Uterus (tissue), 4 donors: ENCODE measurements around the gene TTC3. TPM values are rescaled to one million over a fixed set of nuclear protein-coding genes. Genes with fewer than 3 reads are reported as not detected.

Experiments
- DNase-seq, 2 donors: peaks; one replicate each; pipeline ENCODE4 v3.0.0-alpha.2; 2019 to 2020
- H3K27ac ChIP-seq, 2 donors: fragments of 200-600 bp; sonication (generic); 1 replicate in 1 of 2; 2 replicates in 1 of 2; pipeline ENCODE4 v1.5.1; 2016 to 2018
- H3K27me3 ChIP-seq, 2 donors: fragments of 200-600 bp; sonication (generic); one replicate each; pipeline ENCODE4 v1.5.1; 2018 to 2019; ENCODE audit warnings: control low read depth in 1 of 2
- H3K36me3 ChIP-seq, 2 donors: fragments of 200-600 bp; sonication (generic); one replicate each; pipeline ENCODE4 v1.5.1; 2019; ENCODE audit warnings: control low read depth in 1 of 2
- H3K4me1 ChIP-seq, 2 donors: fragments of 200-600 bp; sonication (generic); one replicate each; pipeline ENCODE4 v1.5.1; 2018 to 2019; ENCODE audit warnings: control low read depth in 1 of 2
- H3K4me3 ChIP-seq, 2 donors: fragments of 200-600 bp; sonication (generic); 1 replicate in 1 of 2; 2 replicates in 1 of 2; pipeline ENCODE4 v1.5.1; 2018 to 2019; ENCODE audit warnings: mild to moderate bottlenecking in 1 of 2
- H3K9me3 ChIP-seq, 2 donors: fragments of 200-600 bp; sonication (generic); one replicate each; pipeline ENCODE4 v1.5.1; 2019; ENCODE audit warnings: control low read depth in 1 of 2
- CTCF ChIP-seq, 4 experiments: fragments of 200-600 bp in 2 of 4; fragments of 450-650 bp in 2 of 4; sonication (generic) in 2 of 4; IDR thresholded peaks; one replicate each; pipeline ENCODE4 v1.5.1; 2016 to 2019; ENCODE audit warnings: antibody characterized with exemption in 4 of 4, mild to moderate bottlenecking in 2 of 4, moderate library complexity in 1 of 4
- POLR2A ChIP-seq, 2 donors: fragments of 450-650 bp; IDR thresholded peaks; one replicate each; pipeline ENCODE4 v1.6.1; 2016; ENCODE audit warnings: antibody characterized with exemption in 2 of 2, mild to moderate bottlenecking in 1 of 2, moderate library complexity in 1 of 2
- intact Hi-C: fragments of 100-400 bp; cut with DNase I; formaldehyde crosslinking; loops from one replicate; pipeline ENCODE4 v1.15.1; 2023; ENCODE audit warnings: low total_unique reads
- total RNA-seq, 4 donors: library from RNA; depleted of rRNA in 3 of 4; stranded (reverse); fragments of >200 nt in 3 of 4; gene quantifications; one replicate each; pipeline versions ENCODE4 v1.1.0 to v1.2.4, GENCODE V29; 2014 to 2023
- donor health status: DM: yes; HTN: yes; CAD: no.

TTC3 gene
- total RNA-seq, 4 donors from 2014 or later: 104 to 522 (median 193) TPM

- H3K36me3 ChIP-seq: no peaks in the 10 kb centered on the region
- no peak overlapping the region for H3K4me3 ChIP-seq
- intact Hi-C loops: no loop called here
- H3K4me1 ChIP-seq: no peaks in the 10 kb centered on the region
- TF ChIP-seq CTCF (IDR thresholded peaks at IDR 0.05) (peak; percentile 12 to 38 (median 36)), POLR2A (IDR thresholded peaks at IDR 0.05) (no peak)
- H3K9me3 ChIP-seq: no peaks in the 10 kb centered on the region
- no peak for DNase-seq
- no peak overlapping the region for H3K27ac ChIP-seq
- H3K27me3 ChIP-seq: no peaks in the 10 kb centered on the region
Measured at GRCh38 chr21:37087188-37087587, 14.1 kb downstream of the TTC3 start.

GRCh38 chr21:37088186-37088735, 15.2 kb downstream of the TTC3 start:
- no peak overlapping the region for H3K27ac ChIP-seq
- H3K27me3 ChIP-seq: no peaks in the 10 kb centered on the region
- H3K4me3 ChIP-seq: no peak overlapping the region
- TF ChIP-seq CTCF (IDR thresholded peaks at IDR 0.05) (no peak), POLR2A (IDR thresholded peaks at IDR 0.05) (no peak)
- H3K4me1 ChIP-seq: no peaks in the 10 kb centered on the region
- no peaks in the 10 kb centered on the region for H3K9me3 ChIP-seq
- no peak for DNase-seq
- intact Hi-C loops: no loop called here
- H3K36me3 ChIP-seq: no peaks in the 10 kb centered on the region

GRCh38 chr21:37093977-37094376, 20.9 kb downstream of the TTC3 start:
- Histone ChIP-seq H3K27me3 (no peaks in the 10 kb centered on the region), H3K36me3 (no peaks in the 10 kb centered on the region), H3K27ac (no peak overlapping the region), H3K4me1 (no peaks in the 10 kb centered on the region), H3K4me3 (no peak overlapping the region), H3K9me3 (no peaks in the 10 kb centered on the region)
- intact Hi-C loops: no loop called here
- no peak for DNase-seq
- TF ChIP-seq CTCF (IDR thresholded peaks at IDR 0.05): no peak
- no peak for TF ChIP-seq POLR2A (IDR thresholded peaks at IDR 0.05)

- no peaks in the 10 kb centered on the region for H3K4me1 ChIP-seq
- H3K36me3 ChIP-seq: no peaks in the 10 kb centered on the region
- H3K9me3 ChIP-seq: no peaks in the 10 kb centered on the region
- intact Hi-C loops: no loop called here
- no peaks in the 10 kb centered on the region for H3K27me3 ChIP-seq
- TF ChIP-seq POLR2A (IDR thresholded peaks at IDR 0.05) (no peak), CTCF (IDR thresholded peaks at IDR 0.05) (no peak)
- H3K27ac ChIP-seq: no peak overlapping the region
- no peak overlapping the region for H3K4me3 ChIP-seq
- no peak for DNase-seq
Measured at GRCh38 chr21:37095821-37096220, 22.8 kb downstream of the TTC3 start.

GRCh38 chr21:37098751-37099150, 25.7 kb downstream of the TTC3 start:
- intact Hi-C loops: no loop called here
- Histone ChIP-seq H3K27ac (no peak overlapping the region), H3K36me3 (no peaks in the 10 kb centered on the region), H3K27me3 (no peaks in the 10 kb centered on the region), H3K4me3 (no peak overlapping the region), H3K9me3 (no peaks in the 10 kb centered on the region), H3K4me1 (no peaks in the 10 kb centered on the region)
- no peak for DNase-seq
- TF ChIP-seq CTCF (IDR thresholded peaks at IDR 0.05): no peak
- no peak for TF ChIP-seq POLR2A (IDR thresholded peaks at IDR 0.05)
